GM19025 (cell line): ENCODE measurements around the gene WHRN.

Experiments used
- ATAC-seq: cut with Tn5 transposase; IDR thresholded peaks from one replicate; pipeline ENCODE4 v1.9.1; 2021; ENCODE audit warnings: mild to moderate bottlenecking, low read depth, moderate library complexity; ENCODE audit not compliant: unreplicated experiment

The WHRN gene

GRCh38 chr9:114515528-114515927 is 10.3 kb upstream of the WHRN start:
- ATAC-seq = no peak

- ATAC-seq = no peak
Observed at GRCh38 chr9:114513959-114514267, 8.6 kb upstream of the WHRN start.

GRCh38 chr9:114513055-114513958 is 8.0 kb upstream of the WHRN start:
- ATAC-seq = no peak

GRCh38 chr9:114511978-114512874 is 7.0 kb upstream of the WHRN start:
- ATAC-seq = no peak

GRCh38 chr9:114507726-114508125 is 2.5 kb upstream of the WHRN start:
- no peak for ATAC-seq

GRCh38 chr9:114506082-114506390 is 763 bp upstream of the WHRN start:
- ATAC-seq = no peak

- no peak for ATAC-seq
Observed at GRCh38 chr9:114504341-114505186, 709 bp downstream of the WHRN start.

GRCh38 chr9:114503522-114504340 is 1.5 kb downstream of the WHRN start:
- ATAC-seq = no peak

GRCh38 chr9:114503009-114503408 is 2.3 kb downstream of the WHRN start:
- no peak for ATAC-seq

GRCh38 chr9:114501796-114502682 is 3.2 kb downstream of the WHRN start:
- no peak for ATAC-seq

GRCh38 chr9:114500697-114501292 is 4.5 kb downstream of the WHRN start:
- no peak for ATAC-seq

GRCh38 chr9:114499941-114500696 is 5.2 kb downstream of the WHRN start:
- ATAC-seq = no peak

GRCh38 chr9:114499528-114499927 is 5.7 kb downstream of the WHRN start:
- no peak for ATAC-seq

GRCh38 chr9:114497727-114498382 is 7.4 kb downstream of the WHRN start:
- no peak for ATAC-seq

- ATAC-seq = no peak
Observed at GRCh38 chr9:114497236-114497635, 8.0 kb downstream of the WHRN start.

GRCh38 chr9:114496011-114496410 is 9.3 kb downstream of the WHRN start:
- ATAC-seq = no peak

- ATAC-seq = no peak
Observed at GRCh38 chr9:114494776-114495569, 10.3 kb downstream of the WHRN start.
